ENCODE results near the gene GIGYF2. TPM values are rescaled to one million over a fixed set of nuclear protein-coding genes. Genes with fewer than 3 reads are reported as not detected.

GIGYF2 gene
- total RNA-seq, 1 experiment from 2014 or later = 68.3 TPM

- BruUV-seq (replicated peaks) = no TSS peak
- peaks cover 20% of the 10 kb centered on the region for H3K4me1 ChIP-seq (ENCODE audit: control insufficient read depth, insufficient read depth, low read length)
These were observed 34.5 kb upstream of the GIGYF2 start for GRCh38 chr2:232662486-232663260.

More at GRCh38 chr2:232662486-232663260, 34.5 kb upstream of the GIGYF2 start:
- intact Hi-C loops (cut with micrococcal nuclease; ENCODE audit: unreplicated experiment) = no loop called here
- DNase-seq (ENCODE audit: low read depth, low spot score) (no peak), ATAC-seq (no peak)
- no peaks in the 10 kb centered on the region for H3K9me3 ChIP-seq (ENCODE audit: control insufficient read depth, insufficient read depth, low read depth, low read length)
- ChIA-PET CTCF (interaction anchor here (0.6 to 1.2 kb wide), 3 partner anchors 38 to 57 kb away, joined by 3 to 8 read pairs (median 3); no protein-coding TSS in a partner anchor), POLR2A (no interaction called here)
- TF ChIP-seq CTCF (IDR thresholded peaks at IDR 0.05) = no peak
- no peak for TF ChIP-seq TCF7L2 (IDR thresholded peaks at IDR 0.05; ENCODE audit: low read depth, low read length)
- TF ChIP-seq REST (IDR thresholded peaks at IDR 0.05; ENCODE audit: insufficient read depth in 1 of 2, low read depth in 2 of 2, low read length in 1 of 2) = no peak
- no peak for TF ChIP-seq POLR2AphosphoS5 (IDR thresholded peaks at IDR 0.05; ENCODE audit: low read depth, low read length)
- TF ChIP-seq SIN3A (IDR thresholded peaks at IDR 0.05; ENCODE audit: borderline replicate concordance, insufficient read depth, low read depth, low read length) = no peak
- no peak overlapping the region for H3K4me3 ChIP-seq (ENCODE audit: low read depth in 2 of 2, low read length in 2 of 2)
- H3K36me3 ChIP-seq (ENCODE audit: control insufficient read depth, insufficient read depth, low read length) = no peaks in the 10 kb centered on the region
- no peak overlapping the region; the same call in 1 of the 2 replicates for H3K27ac ChIP-seq (ENCODE audit: low read length)
- in situ Hi-C loops (cut with HindIII; ENCODE audit: low pct_unique_long_range_greater_than_20kb, low sequenced_read_pairs) = no loop called here
- no peaks in the 10 kb centered on the region for H3K27me3 ChIP-seq (ENCODE audit: control insufficient read depth, insufficient read depth, low read length)
